Mesothelial cell of epicardium (in vitro differentiated cells): ENCODE results near the gene HMGCLL1. TPM values are rescaled to one million over a fixed set of nuclear protein-coding genes. Genes with fewer than 3 reads are reported as not detected.

Experiments
- DNase-seq, 2 experiments: peaks; one replicate each; pipeline ENCODE4 v3.0.0; 2021; ENCODE audit warnings: low spot score in 2 of 2; ENCODE audit not compliant: unreplicated experiment in 2 of 2
- H3K27ac Mint-ChIP-seq: 2 replicates; pipeline ENCODE4 v1.8.0; 2021; ENCODE audit warnings: mixed read lengths
- H3K27me3 Mint-ChIP-seq: 2 replicates; pipeline ENCODE4 v1.8.0; 2021; ENCODE audit warnings: low read depth, mixed read lengths
- H3K36me3 Mint-ChIP-seq: 2 replicates; pipeline ENCODE4 v1.8.0; 2021; ENCODE audit warnings: mixed read lengths
- H3K4me1 Mint-ChIP-seq: 2 replicates; pipeline ENCODE4 v1.8.0; 2021; ENCODE audit warnings: mixed read lengths
- H3K4me3 Mint-ChIP-seq: 2 replicates; pipeline ENCODE4 v1.8.0; 2021; ENCODE audit warnings: mild to moderate bottlenecking, moderate library complexity, mixed read lengths
- H3K9me3 Mint-ChIP-seq: 2 replicates; pipeline ENCODE4 v1.8.0; 2021; ENCODE audit warnings: mixed read lengths
- CTCF ChIP-seq: fragments of 200-600 bp; sonication (generic); IDR thresholded peaks from one replicate; pipeline ENCODE4 v1.5.0; 2021; ENCODE audit warnings: antibody characterized with exemption; ENCODE audit not compliant: unreplicated experiment
- total RNA-seq: library from RNA; stranded (reverse); gene quantifications from 3 replicates; pipeline ENCODE4 v1.2.1, GENCODE V29; 2021

The HMGCLL1 gene
- total RNA-seq, 1 donor from 2014 or later = 2.4 TPM

GRCh38 chr6:55433446-55434130, 145.4 kb downstream of the HMGCLL1 start:
- TF ChIP-seq CTCF = no peak
- DNase-seq = no peak
- no peak overlapping the region for H3K4me3 Mint-ChIP-seq
- H3K36me3 Mint-ChIP-seq = no peaks in the 10 kb centered on the region
- no peak overlapping the region for H3K27ac Mint-ChIP-seq
- peaks cover 8% of the 10 kb centered on the region for H3K4me1 Mint-ChIP-seq
- peaks cover 5% of the 10 kb centered on the region for H3K9me3 Mint-ChIP-seq
- no peaks in the 10 kb centered on the region for H3K27me3 Mint-ChIP-seq

GRCh38 chr6:55423933-55424332, 155.1 kb downstream of the HMGCLL1 start:
- no peak overlapping the region for H3K27ac Mint-ChIP-seq
- H3K36me3 Mint-ChIP-seq = no peaks in the 10 kb centered on the region
- no peaks in the 10 kb centered on the region for H3K9me3 Mint-ChIP-seq
- H3K4me3 Mint-ChIP-seq = no peak overlapping the region
- DNase-seq = no peak
- no peak for TF ChIP-seq CTCF
- no peaks in the 10 kb centered on the region for H3K4me1 Mint-ChIP-seq
- no peaks in the 10 kb centered on the region for H3K27me3 Mint-ChIP-seq

GRCh38 chr6:55410674-55411073, 168.3 kb downstream of the HMGCLL1 start:
- no peaks in the 10 kb centered on the region for H3K27me3 Mint-ChIP-seq
- H3K36me3 Mint-ChIP-seq = no peaks in the 10 kb centered on the region
- no peak overlapping the region for H3K4me3 Mint-ChIP-seq
- no peak overlapping the region for H3K27ac Mint-ChIP-seq
- TF ChIP-seq CTCF = no peak
- no peak for DNase-seq
- no peaks in the 10 kb centered on the region for H3K4me1 Mint-ChIP-seq
- peaks cover 27% of the 10 kb centered on the region for H3K9me3 Mint-ChIP-seq

- Mint-ChIP-seq H3K36me3 (no peaks in the 10 kb centered on the region), H3K4me1 (peaks cover 1% of the 10 kb centered on the region), H3K27ac (no peak overlapping the region), H3K27me3 (no peaks in the 10 kb centered on the region), H3K4me3 (no peak overlapping the region), H3K9me3 (peaks cover 9% of the 10 kb centered on the region)
- TF ChIP-seq CTCF = no peak
- DNase-seq = no peak
Observed at GRCh38 chr6:55405474-55406235, 173.3 kb downstream of the HMGCLL1 start.

GRCh38 chr6:55399351-55399750, 179.6 kb downstream of the HMGCLL1 start:
- Mint-ChIP-seq H3K36me3 (no peaks in the 10 kb centered on the region), H3K9me3 (no peaks in the 10 kb centered on the region), H3K4me3 (no peak overlapping the region), H3K27ac (no peak overlapping the region), H3K4me1 (peaks cover 21% of the 10 kb centered on the region), H3K27me3 (no peaks in the 10 kb centered on the region)
- TF ChIP-seq CTCF = no peak
- DNase-seq = no peak
